ENCODE data around the gene PLXDC1.

PLXDC1 gene

DNA sequence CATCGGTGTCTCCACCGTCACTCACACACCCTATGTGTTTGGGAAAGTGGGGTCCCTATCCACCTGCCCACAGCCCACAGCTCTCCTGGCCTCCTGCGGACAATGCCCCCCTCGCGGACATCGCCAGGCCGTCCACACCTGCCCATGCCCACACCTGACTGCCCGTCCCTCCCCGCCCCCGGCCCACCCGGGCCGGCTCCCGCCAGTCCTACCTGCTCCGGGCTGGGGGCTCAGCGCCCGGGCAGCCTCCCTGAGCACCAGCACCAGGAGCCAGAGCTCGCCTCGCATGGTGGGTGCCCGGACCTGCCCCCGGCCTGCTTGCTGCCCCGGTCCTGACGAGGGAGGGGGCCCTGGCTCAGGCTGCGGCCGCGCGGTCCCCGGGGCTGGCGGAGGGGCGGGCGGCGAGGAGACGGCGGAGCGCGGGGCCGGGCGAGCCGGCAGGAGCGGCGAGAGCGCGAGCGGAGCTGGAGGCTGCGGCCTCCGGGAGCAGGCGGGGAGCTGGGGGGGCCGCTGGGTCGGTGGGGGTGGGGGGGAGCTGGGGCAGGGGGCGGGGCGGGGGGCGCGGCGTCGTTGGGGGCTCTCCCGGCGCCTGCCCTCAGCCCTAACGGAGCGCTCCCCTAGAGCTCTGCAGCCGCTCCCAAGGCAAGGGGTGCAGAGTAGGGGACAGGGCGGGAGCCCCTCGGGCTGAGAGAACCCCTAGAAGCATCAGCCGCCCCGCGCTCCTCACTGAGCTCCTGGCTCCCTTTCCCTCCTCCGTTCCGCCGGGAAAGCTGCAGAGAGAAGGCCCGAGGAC, at the start of gene PLXDC1:
Gene PLXDC1 (minus strand): TSS at position 488 of the 793 bp plus-strand sequence. CDS start 200 bp downstream, at position 288.
- Histone ChIP-seq H3K36me3 (replicated peaks) (no peaks in the 10 kb centered on the region), H3K27ac (no peak within 1 kb of the TSS), H3K4me3 (ENCODE audit: low read depth, low read length) (peak within 1 kb of the TSS; percentile 89), H3K27me3 (replicated peaks) (peaks cover 8% of the 10 kb centered on the region)
- in situ Hi-C loops (cut with HindIII; ENCODE audit: low pct_ligation_motif_present, low sequenced_read_pairs) = no loop called here
- TF ChIP-seq CTCF (IDR thresholded peaks at IDR 0.05; ENCODE audit: low read depth, low read length, missing control alignments) = no peak
- no peak for DNase-seq

GRCh38 chr17:39200957-39201510, 49.6 kb upstream of the PLXDC1 start:
- in situ Hi-C loops (cut with HindIII; ENCODE audit: low pct_ligation_motif_present, low sequenced_read_pairs) = no loop called here
- H3K27me3 ChIP-seq (replicated peaks) = no peaks in the 10 kb centered on the region
- H3K4me3 ChIP-seq (ENCODE audit: low read depth, low read length) = peak overlapping the region; percentile 94
- peak overlapping the region; percentile 100 for H3K27ac ChIP-seq
- no peak for DNase-seq
- TF ChIP-seq CTCF (IDR thresholded peaks at IDR 0.05; ENCODE audit: low read depth, low read length, missing control alignments) = no peak
- peaks cover 43% of the 10 kb centered on the region for H3K36me3 ChIP-seq (replicated peaks)

DNA sequence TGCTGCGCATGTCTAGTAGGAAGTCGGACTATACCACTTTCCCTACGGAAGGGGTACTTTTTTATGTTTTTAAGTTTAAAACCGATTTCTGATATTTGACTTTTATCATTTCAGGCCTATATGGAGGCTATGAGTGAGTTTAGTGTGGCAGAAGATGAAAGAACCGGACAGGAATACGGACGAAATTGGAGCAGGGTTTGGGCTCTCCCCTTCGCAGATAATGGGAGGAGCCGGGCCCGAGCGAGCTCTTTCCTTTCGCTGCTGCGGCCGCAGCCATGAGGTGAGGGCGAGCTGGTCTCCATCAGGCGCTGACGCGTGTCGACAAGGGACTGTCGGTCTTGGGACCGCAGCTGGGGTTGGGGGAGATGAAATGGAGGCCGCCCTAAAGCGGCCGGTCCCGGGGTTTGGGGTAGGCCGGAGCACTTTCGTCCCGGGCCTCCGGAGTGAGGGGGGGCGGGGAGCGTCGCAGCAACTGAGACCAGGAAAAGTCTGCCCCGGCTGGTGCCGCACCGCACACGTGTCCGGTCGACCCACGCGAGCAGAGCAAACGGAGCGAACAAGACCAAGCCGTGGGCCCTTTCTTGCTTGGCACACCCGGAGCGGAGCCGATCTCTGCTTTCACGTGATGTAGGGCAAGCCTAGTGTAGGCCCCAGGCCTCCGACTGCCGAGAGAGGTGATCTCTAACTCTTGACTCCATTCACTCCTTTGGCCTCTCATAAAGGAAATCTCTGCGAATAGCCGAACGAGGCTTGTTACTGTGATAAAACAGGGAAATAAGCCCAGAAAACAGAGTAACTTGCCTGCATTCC, 48.8 kb upstream of the PLXDC1 start, which contains the start of gene RPL19:
Gene RPL19 (plus strand): TSS at position 214 of the 810 bp plus-strand sequence. CDS start 62 bp downstream, at position 276.
- in situ Hi-C loops (cut with HindIII; ENCODE audit: low pct_ligation_motif_present, low sequenced_read_pairs) = no loop called here
- Histone ChIP-seq H3K27ac (peak within 1 kb of the TSS; percentile 100), H3K4me3 (ENCODE audit: low read depth, low read length) (peak within 1 kb of the TSS; percentile 94), H3K27me3 (replicated peaks) (no peaks in the 10 kb centered on the region), H3K36me3 (replicated peaks) (peaks cover 43% of the 10 kb centered on the region)
- no peak for TF ChIP-seq CTCF (IDR thresholded peaks at IDR 0.05; ENCODE audit: low read depth, low read length, missing control alignments)
- DNase-seq = no peak

DNA sequence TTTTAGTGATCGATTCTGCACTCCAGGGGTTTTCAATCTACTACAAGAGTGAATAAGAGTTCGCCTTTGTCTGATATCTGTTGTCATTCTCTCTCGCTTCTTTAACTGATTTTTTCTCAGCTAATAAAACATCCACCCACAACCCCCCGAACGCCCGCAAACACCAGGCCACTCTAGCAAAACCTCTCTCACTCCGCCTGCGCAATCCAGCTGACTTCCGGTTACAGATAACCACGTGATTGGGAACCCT, 48.3 kb upstream of the PLXDC1 start:
- in situ Hi-C loops (cut with HindIII; ENCODE audit: low pct_ligation_motif_present, low sequenced_read_pairs) = no loop called here
- TF ChIP-seq CTCF (IDR thresholded peaks at IDR 0.05; ENCODE audit: low read depth, low read length, missing control alignments) = no peak
- peak; percentile 90 for DNase-seq
- Histone ChIP-seq H3K4me3 (ENCODE audit: low read depth, low read length) (peak overlapping the region; percentile 94), H3K27ac (peak overlapping the region; percentile 100), H3K27me3 (replicated peaks) (no peaks in the 10 kb centered on the region), H3K36me3 (replicated peaks) (peaks cover 38% of the 10 kb centered on the region)

GRCh38 chr17:39198186-39198566, 46.7 kb upstream of the PLXDC1 start:
- in situ Hi-C loops (cut with HindIII; ENCODE audit: low pct_ligation_motif_present, low sequenced_read_pairs) = no loop called here
- Histone ChIP-seq H3K36me3 (replicated peaks) (peaks cover 31% of the 10 kb centered on the region), H3K27ac (no peak overlapping the region), H3K4me3 (ENCODE audit: low read depth, low read length) (peak overlapping the region; percentile 79), H3K27me3 (replicated peaks) (no peaks in the 10 kb centered on the region)
- DNase-seq = no peak
- no peak for TF ChIP-seq CTCF (IDR thresholded peaks at IDR 0.05; ENCODE audit: low read depth, low read length, missing control alignments)
